OCI-LY7 (cell line): ENCODE results near the gene AMZ1. TPM values are rescaled to one million over a fixed set of nuclear protein-coding genes. Genes with fewer than 3 reads are reported as not detected.

Experiments used
- BruUV-seq: library from RNA; stranded (reverse); fragments of 400-500 nt; replicated peaks from 2 replicates; lab custom pipeline; 2021; lab: Mats Ljungman, UMichigan
- CTCF ChIA-PET: fragments of 300-600 bp; sonication (Branson Sonifier 250); formaldehyde crosslinking; loops from one replicate; lab custom pipeline; 2022; ENCODE audit warnings: antibody characterized with exemption; ENCODE audit not compliant: unreplicated experiment; lab: Charles Lee
- POLR2A ChIA-PET: fragments of 300-600 bp; sonication (Branson Sonifier 250); formaldehyde crosslinking; loops from one replicate; lab custom pipeline; 2022; ENCODE audit warnings: antibody characterized with exemption; lab: Charles Lee
- DNase-seq: peaks from one replicate; pipeline ENCODE4 v3.0.0-alpha.2; 2015; ENCODE audit warnings: low spot score
- H2AFZ ChIP-seq: fragments of 200-600 bp; sonication (generic), shearing (Covaris generic); 2 replicates; pipeline ENCODE4 v1.6.1; 2014; ENCODE audit warnings: mild to moderate bottlenecking, antibody characterized with exemption, low read length, moderate library complexity
- H3K27ac ChIP-seq: fragments of 200-600 bp; sonication (generic); 2 replicates; pipeline ENCODE4 v1.5.1; 2014; ENCODE audit warnings: mixed run types, low read depth, mild to moderate bottlenecking, moderate library complexity, low read length, inconsistent platforms; ENCODE audit not compliant: poor library complexity, severe bottlenecking
- H3K36me3 ChIP-seq: fragments of 200-600 bp; sonication (generic); 2 replicates; pipeline ENCODE4 v1.6.1; 2014; ENCODE audit warnings: mild to moderate bottlenecking, antibody characterized with exemption, low read length, moderate library complexity, mixed read lengths; ENCODE audit not compliant: insufficient read depth
- H3K4me1 ChIP-seq: fragments of 200-600 bp; sonication (generic); 2 replicates; pipeline ENCODE4 v1.5.1; 2014; ENCODE audit warnings: mild to moderate bottlenecking, low read length; ENCODE audit not compliant: insufficient read depth, poor library complexity, severe bottlenecking
- H3K4me2 ChIP-seq: fragments of 200-600 bp; sonication (generic); 2 replicates; pipeline ENCODE4 v1.6.1; 2014; ENCODE audit warnings: mild to moderate bottlenecking, low read length
- H3K4me3 ChIP-seq: fragments of 200-600 bp; sonication (generic); 2 replicates; pipeline ENCODE4 v1.5.1; 2014; ENCODE audit warnings: mild to moderate bottlenecking, low read depth, low read length; ENCODE audit not compliant: poor library complexity, severe bottlenecking
- H3K79me2 ChIP-seq: fragments of 200-600 bp; sonication (generic); 2 replicates; pipeline ENCODE4 v1.6.1; 2016; ENCODE audit warnings: low read depth, mild to moderate bottlenecking, low read length, moderate library complexity, mixed read lengths; ENCODE audit not compliant: insufficient read depth
- H3K9me2 ChIP-seq: fragments of 200-600 bp; sonication (generic); 2 replicates; pipeline ENCODE4 v1.6.1; 2016; ENCODE audit warnings: mild to moderate bottlenecking, low read length, mixed read lengths; ENCODE audit not compliant: insufficient read depth
- H3K9me3 ChIP-seq: fragments of 200-600 bp; sonication (generic); 2 replicates; pipeline ENCODE4 v1.6.1; 2014; ENCODE audit warnings: mild to moderate bottlenecking, mixed run types, low read length, mixed read lengths
- H4K20me1 ChIP-seq: fragments of 200-600 bp; sonication (generic); 2 replicates; pipeline ENCODE4 v1.6.1; 2014; ENCODE audit warnings: mild to moderate bottlenecking, antibody characterized with exemption, low read length, moderate library complexity, mixed read lengths; ENCODE audit not compliant: insufficient read depth
- CTCF ChIP-seq: fragments of 200-600 bp; sonication (generic); conservative IDR thresholded peaks from 2 replicates; pipeline ENCODE4 v1.5.1; 2014; ENCODE audit warnings: mild to moderate bottlenecking, antibody characterized with exemption, low read length, moderate library complexity, mixed read lengths
- EZH2phosphoT487 ChIP-seq: fragments of 200-600 bp; sonication (generic); IDR thresholded peaks from 2 replicates; pipeline ENCODE4 v1.6.1; 2018; ENCODE audit warnings: low read depth, borderline replicate concordance, mild to moderate bottlenecking, mixed run types, antibody characterized with exemption, low read length, moderate library complexity, mixed read lengths
- intact Hi-C: fragments of 100-400 bp; cut with micrococcal nuclease; formaldehyde crosslinking; loops from one replicate; pipeline ENCODE4 v1.10.0; 2022; ENCODE audit not compliant: unreplicated experiment
- total RNA-seq, 2 experiments: library from RNA; depleted of rRNA in 1 of 2; stranded (reverse); fragments of >200 nt in 1 of 2; shearing (Covaris generic) in 1 of 2; gene quantifications; 2 replicates each; pipeline ENCODE4 v1.2.3, GENCODE V29; 2014 to 2022

The AMZ1 gene
- total RNA-seq, 2 experiments from 2014 or later: 1.4 to 2.7 TPM

GRCh38 chr7:2647594-2648172 lies 40.3 kb upstream of the AMZ1 start:
- ChIA-PET POLR2A (no interaction called here), CTCF (interaction anchor here (0.5 kb wide), 1 partner anchor 211 kb away, joined by 3 read pairs; no protein-coding TSS in a partner anchor)
- Histone ChIP-seq H3K9me3 (no peaks in the 10 kb centered on the region), H2AFZ (no peak overlapping the region), H3K79me2 (no peaks in the 10 kb centered on the region), H3K4me1 (peaks cover 42% of the 10 kb centered on the region), H3K4me3 (no peak overlapping the region), H3K27ac (no peak overlapping the region), H3K9me2 (no peaks in the 10 kb centered on the region), H4K20me1 (no peaks in the 10 kb centered on the region), H3K4me2 (no peak overlapping the region), H3K36me3 (no peaks in the 10 kb centered on the region)
- no peak for TF ChIP-seq EZH2phosphoT487
- TF ChIP-seq CTCF: no peak
- BruUV-seq: no TSS peak
- intact Hi-C loops: no loop called here
- no peak for DNase-seq

DNA sequence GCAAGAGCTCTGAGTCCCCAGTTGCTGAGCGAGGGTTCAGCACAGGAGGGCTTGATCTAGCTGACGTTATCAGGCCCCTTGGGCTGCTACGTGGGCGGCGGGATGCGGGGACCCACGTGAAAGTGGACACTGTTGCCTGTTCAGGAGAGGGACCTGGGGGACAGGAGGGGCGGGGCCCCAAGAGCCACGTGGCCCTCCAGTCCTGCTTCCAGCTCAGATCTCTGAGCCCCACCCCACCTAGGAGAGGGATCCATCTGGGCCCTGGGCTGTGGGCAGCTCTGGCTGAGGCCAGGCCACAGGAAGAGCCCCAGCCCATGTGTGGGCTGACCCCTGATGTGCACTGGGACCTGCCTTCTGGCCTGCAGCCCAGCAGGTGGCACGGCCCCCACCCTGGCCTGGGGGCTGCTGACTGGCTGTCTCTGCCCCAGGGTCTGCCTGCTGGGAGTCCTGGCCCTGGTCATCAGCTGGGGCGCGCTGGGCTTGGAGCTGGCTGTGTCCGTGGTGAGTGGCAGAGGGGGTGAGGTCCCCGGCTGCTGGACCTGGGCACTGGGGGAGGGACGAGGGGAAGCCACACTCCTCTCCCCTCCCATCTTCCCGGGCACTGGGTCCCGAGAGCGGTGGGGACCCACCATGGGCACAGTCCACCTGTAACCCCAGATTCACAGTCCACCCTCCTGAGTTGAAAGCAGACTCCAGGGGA lies 38.7 kb upstream of the AMZ1 start:
- Histone ChIP-seq H3K4me1 (peaks cover 30% of the 10 kb centered on the region), H3K9me3 (no peaks in the 10 kb centered on the region), H3K36me3 (no peaks in the 10 kb centered on the region), H4K20me1 (no peaks in the 10 kb centered on the region), H3K79me2 (no peaks in the 10 kb centered on the region), H2AFZ (no peak overlapping the region), H3K4me2 (no peak overlapping the region), H3K9me2 (no peaks in the 10 kb centered on the region), H3K4me3 (no peak overlapping the region), H3K27ac (no peak overlapping the region)
- no TSS peak for BruUV-seq
- DNase-seq: no peak
- intact Hi-C loops: no loop called here
- TF ChIP-seq EZH2phosphoT487 (no peak), CTCF (no peak)
- ChIA-PET POLR2A (no interaction called here), CTCF (no interaction called here)

DNA sequence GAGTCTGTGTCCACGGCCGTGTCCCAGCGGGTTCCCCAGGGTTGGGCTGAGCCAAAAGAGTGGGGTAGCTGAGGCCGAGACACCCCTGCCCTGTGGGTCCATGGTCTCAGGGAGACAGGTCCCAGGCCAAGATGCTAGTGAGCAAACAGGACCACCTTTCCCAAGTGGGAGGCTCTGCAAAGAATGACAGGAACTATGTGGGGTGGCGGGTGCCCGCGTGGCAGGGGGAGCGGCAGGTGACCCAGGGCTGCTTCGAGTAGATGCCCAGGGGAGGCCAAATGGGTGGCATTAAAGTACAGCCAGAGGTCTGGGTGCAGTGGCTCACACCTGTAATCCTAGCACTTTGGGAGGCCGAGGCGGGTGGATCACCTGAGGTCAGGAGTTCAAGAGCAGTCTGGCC lies 38.0 kb upstream of the AMZ1 start:
- TF ChIP-seq CTCF: no peak
- no peak for TF ChIP-seq EZH2phosphoT487
- peaks cover 23% of the 10 kb centered on the region for H3K4me1 ChIP-seq
- no peak for DNase-seq
- no peaks in the 10 kb centered on the region for H3K36me3 ChIP-seq
- H3K4me3 ChIP-seq: no peak overlapping the region
- intact Hi-C loops: no loop called here
- no TSS peak for BruUV-seq
- H4K20me1 ChIP-seq: no peaks in the 10 kb centered on the region
- H3K9me2 ChIP-seq: no peaks in the 10 kb centered on the region
- H3K9me3 ChIP-seq: no peaks in the 10 kb centered on the region
- CTCF ChIA-PET: interaction anchor here (0.6 kb wide), 1 partner anchor 19 kb away, joined by 5 read pairs; no protein-coding TSS in a partner anchor
- H2AFZ ChIP-seq: no peak overlapping the region
- H3K79me2 ChIP-seq: no peaks in the 10 kb centered on the region
- POLR2A ChIA-PET: no interaction called here
- no peak overlapping the region for H3K4me2 ChIP-seq
- H3K27ac ChIP-seq: no peak overlapping the region
